Astrocyte (in vitro differentiated cells and primary cell): ENCODE results near the gene CD2. TPM values are rescaled to one million over a fixed set of nuclear protein-coding genes. Genes with fewer than 3 reads are reported as not detected.

ENCODE experiments used
- DNase-seq: peaks from one replicate; pipeline ENCODE4 v3.0.0-alpha.2; 2010; ENCODE audit warnings: low read depth
- FAIRE-seq: peaks from 2 replicates; lab custom pipeline; 2011; peaks lifted over from hg19 to GRCh38; lab: Jason Lieb, UNC
- H2AFZ ChIP-seq: 2 replicates; pipeline ENCODE4 v1.6.0; 2012; ENCODE audit warnings: low read depth, low read length, inconsistent platforms
- H3K27ac ChIP-seq: 2 replicates; pipeline ENCODE4 v1.5.1; 2011; ENCODE audit warnings: low read depth, low read length, inconsistent platforms
- H3K27me3 ChIP-seq: 2 replicates; pipeline ENCODE4 v1.6.0; 2011; ENCODE audit warnings: low read length, inconsistent platforms; ENCODE audit not compliant: insufficient read depth
- H3K36me3 ChIP-seq: 2 replicates; pipeline ENCODE4 v1.5.1; 2011; ENCODE audit warnings: low read length, inconsistent platforms; ENCODE audit not compliant: insufficient read depth
- H3K4me1 ChIP-seq: 2 replicates; pipeline ENCODE4 v1.5.1; 2011; ENCODE audit warnings: low read length, inconsistent platforms; ENCODE audit not compliant: insufficient read depth
- H3K4me2 ChIP-seq: 2 replicates; pipeline ENCODE4 v1.6.0; 2012; ENCODE audit warnings: low read length, inconsistent platforms
- H3K4me3 ChIP-seq: 2 replicates; pipeline ENCODE4 v1.5.1; 2011; ENCODE audit warnings: low read depth, mild to moderate bottlenecking, low read length, inconsistent platforms; ENCODE audit not compliant: insufficient read depth
- H3K79me2 ChIP-seq: 2 replicates; pipeline ENCODE4 v1.6.0; 2012; ENCODE audit warnings: mild to moderate bottlenecking, low read length, inconsistent platforms; ENCODE audit not compliant: insufficient read depth
- H3K9ac ChIP-seq: 2 replicates; pipeline ENCODE4 v1.6.0; 2012; ENCODE audit warnings: mild to moderate bottlenecking, low read length, inconsistent platforms
- H3K9me3 ChIP-seq: 2 replicates; pipeline ENCODE4 v1.5.1; 2012; ENCODE audit warnings: low read depth, mild to moderate bottlenecking, low read length, inconsistent platforms; ENCODE audit not compliant: insufficient read depth
- H4K20me1 ChIP-seq: 2 replicates; pipeline ENCODE4 v1.6.0; 2012; ENCODE audit warnings: low read length, inconsistent platforms; ENCODE audit not compliant: insufficient read depth
- H3K27ac Mint-ChIP-seq: one replicate; pipeline ENCODE4 v1.8.0; 2021; ENCODE audit warnings: mild to moderate bottlenecking, mixed read lengths; ENCODE audit not compliant: unreplicated experiment
- H3K27me3 Mint-ChIP-seq: one replicate; pipeline ENCODE4 v1.8.0; 2021; ENCODE audit warnings: low read depth, mixed read lengths; ENCODE audit not compliant: unreplicated experiment
- H3K36me3 Mint-ChIP-seq: one replicate; pipeline ENCODE4 v1.8.0; 2021; ENCODE audit warnings: low read depth, mixed read lengths; ENCODE audit not compliant: unreplicated experiment
- H3K4me1 Mint-ChIP-seq: one replicate; pipeline ENCODE4 v1.8.0; 2021; ENCODE audit warnings: low read depth, mixed read lengths; ENCODE audit not compliant: unreplicated experiment
- H3K4me3 Mint-ChIP-seq: one replicate; pipeline ENCODE4 v1.8.0; 2021; ENCODE audit warnings: mild to moderate bottlenecking, moderate library complexity, mixed read lengths; ENCODE audit not compliant: unreplicated experiment
- H3K9me3 Mint-ChIP-seq: one replicate; pipeline ENCODE4 v1.8.0; 2021; ENCODE audit warnings: mild to moderate bottlenecking, mixed read lengths; ENCODE audit not compliant: unreplicated experiment
- EZH2 ChIP-seq: IDR thresholded peaks from 2 replicates; pipeline ENCODE4 v1.6.1; 2012; ENCODE audit warnings: mild to moderate bottlenecking, low read length, inconsistent platforms; ENCODE audit not compliant: insufficient read depth
- total RNA-seq: library from RNA; stranded (reverse); gene quantifications from 2 replicates; pipeline ENCODE4 v1.2.1, GENCODE V29; 2021
- TF ChIP-seq, protein P1 (sequence below): IDR thresholded peaks from 2 replicates; pipeline ENCODE4 v1.5.1; 2011; ENCODE audit warnings: low read depth, mild to moderate bottlenecking, inconsistent platforms, low read length, moderate library complexity; ENCODE audit not compliant: insufficient read depth

CD2 gene
- total RNA-seq, 1 donor from 2014 or later, result 0.14 TPM

DNA sequence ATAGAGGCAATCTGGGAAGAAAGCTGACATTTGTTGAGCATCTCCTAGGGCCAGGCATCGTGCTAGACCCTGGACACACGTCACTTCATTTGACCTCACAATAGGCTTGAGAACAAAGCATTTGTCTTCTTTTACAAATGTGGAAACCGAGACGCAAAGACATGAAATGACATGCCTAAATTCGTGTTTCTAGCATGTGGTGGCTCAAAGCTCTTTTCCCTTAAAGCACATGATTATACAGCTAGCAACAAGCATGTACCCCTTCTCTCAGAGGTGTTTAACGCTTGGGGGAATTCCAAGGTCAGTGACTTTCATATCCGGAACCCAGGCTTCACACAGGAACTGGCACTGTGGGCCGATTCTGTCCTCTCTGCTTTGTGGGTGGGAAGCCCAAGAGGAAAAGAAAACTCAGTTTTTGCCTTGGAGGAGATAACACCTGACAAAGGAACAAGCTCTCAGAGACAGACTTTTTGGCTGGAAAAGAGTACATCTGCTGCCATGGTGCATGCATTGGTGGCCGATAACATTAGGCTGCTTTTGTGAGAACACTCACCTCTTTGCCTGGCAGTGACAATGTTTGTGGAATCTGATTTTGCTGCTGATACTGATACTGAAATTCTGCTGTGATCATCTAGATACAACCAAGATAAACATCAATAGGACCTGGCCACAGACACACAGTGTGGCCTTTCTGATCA lies 15.4 kb upstream of the CD2 start:
- no peaks in the 10 kb centered on the region for H3K4me1 Mint-ChIP-seq
- Histone ChIP-seq H3K79me2 (no peaks in the 10 kb centered on the region), H4K20me1 (no peaks in the 10 kb centered on the region), H3K27ac (no peak overlapping the region), H2AFZ (no peak overlapping the region), H3K4me3 (no peak overlapping the region), H3K36me3 (no peaks in the 10 kb centered on the region), H3K4me1 (peaks cover 4% of the 10 kb centered on the region), H3K9me3 (peaks cover 17% of the 10 kb centered on the region), H3K27me3 (no peaks in the 10 kb centered on the region), H3K9ac (no peak overlapping the region), H3K4me2 (no peak overlapping the region)
- DNase-seq (no peak), FAIRE-seq (no peak)
- no peak for TF ChIP-seq EZH2
- TF ChIP-seq, protein P1, sequence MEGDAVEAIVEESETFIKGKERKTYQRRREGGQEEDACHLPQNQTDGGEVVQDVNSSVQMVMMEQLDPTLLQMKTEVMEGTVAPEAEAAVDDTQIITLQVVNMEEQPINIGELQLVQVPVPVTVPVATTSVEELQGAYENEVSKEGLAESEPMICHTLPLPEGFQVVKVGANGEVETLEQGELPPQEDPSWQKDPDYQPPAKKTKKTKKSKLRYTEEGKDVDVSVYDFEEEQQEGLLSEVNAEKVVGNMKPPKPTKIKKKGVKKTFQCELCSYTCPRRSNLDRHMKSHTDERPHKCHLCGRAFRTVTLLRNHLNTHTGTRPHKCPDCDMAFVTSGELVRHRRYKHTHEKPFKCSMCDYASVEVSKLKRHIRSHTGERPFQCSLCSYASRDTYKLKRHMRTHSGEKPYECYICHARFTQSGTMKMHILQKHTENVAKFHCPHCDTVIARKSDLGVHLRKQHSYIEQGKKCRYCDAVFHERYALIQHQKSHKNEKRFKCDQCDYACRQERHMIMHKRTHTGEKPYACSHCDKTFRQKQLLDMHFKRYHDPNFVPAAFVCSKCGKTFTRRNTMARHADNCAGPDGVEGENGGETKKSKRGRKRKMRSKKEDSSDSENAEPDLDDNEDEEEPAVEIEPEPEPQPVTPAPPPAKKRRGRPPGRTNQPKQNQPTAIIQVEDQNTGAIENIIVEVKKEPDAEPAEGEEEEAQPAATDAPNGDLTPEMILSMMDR, result no peak
- H3K36me3 Mint-ChIP-seq, result peaks cover 3% of the 10 kb centered on the region
- peaks cover 12% of the 10 kb centered on the region for H3K27me3 Mint-ChIP-seq
- H3K9me3 Mint-ChIP-seq, result peaks cover 22% of the 10 kb centered on the region
- H3K4me3 Mint-ChIP-seq, result no peak overlapping the region
- no peak overlapping the region for H3K27ac Mint-ChIP-seq

DNA sequence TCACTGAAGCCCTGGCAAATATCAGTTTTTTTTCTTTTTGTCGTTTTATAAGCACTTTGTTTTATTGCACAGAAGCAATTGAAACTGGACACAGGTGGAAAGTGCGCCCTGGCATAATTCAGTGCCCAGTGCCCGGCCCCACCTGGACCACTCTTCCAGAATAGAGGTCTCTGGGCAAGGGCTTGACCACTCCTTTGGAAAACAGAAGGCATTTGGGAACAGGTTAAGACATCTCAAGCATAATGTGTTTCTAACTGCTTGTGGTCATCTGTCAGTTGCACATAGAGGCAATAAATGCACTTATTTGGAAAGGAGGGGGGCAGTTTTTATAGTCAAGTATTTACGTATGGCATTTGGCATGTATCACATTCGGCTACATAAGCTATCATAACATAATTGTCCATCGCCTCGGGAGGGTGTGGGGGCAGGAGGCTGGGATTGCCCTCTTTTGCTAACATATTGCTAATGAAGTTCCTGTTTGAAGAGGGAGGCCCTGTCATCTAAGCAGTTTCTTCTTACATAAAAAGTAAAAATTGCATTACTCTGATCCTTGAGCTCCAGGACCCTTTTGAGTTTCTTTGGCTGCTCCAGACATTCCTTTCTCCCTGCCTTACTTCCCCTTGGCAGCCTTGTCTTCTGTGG lies 14.7 kb upstream of the CD2 start:
- Mint-ChIP-seq H3K27me3 (peaks cover 12% of the 10 kb centered on the region), H3K36me3 (peaks cover 5% of the 10 kb centered on the region), H3K9me3 (peaks cover 27% of the 10 kb centered on the region), H3K4me1 (no peaks in the 10 kb centered on the region), H3K4me3 (no peak overlapping the region), H3K27ac (no peak overlapping the region)
- Histone ChIP-seq H3K27ac (no peak overlapping the region), H2AFZ (no peak overlapping the region), H3K9ac (no peak overlapping the region), H4K20me1 (no peaks in the 10 kb centered on the region), H3K9me3 (peaks cover 22% of the 10 kb centered on the region), H3K4me1 (peaks cover 4% of the 10 kb centered on the region), H3K79me2 (no peaks in the 10 kb centered on the region), H3K27me3 (no peaks in the 10 kb centered on the region), H3K4me2 (no peak overlapping the region), H3K4me3 (no peak overlapping the region), H3K36me3 (no peaks in the 10 kb centered on the region)
- DNase-seq (no peak), FAIRE-seq (no peak)
- TF ChIP-seq EZH2, result no peak
- TF ChIP-seq, protein P1, result no peak

DNA sequence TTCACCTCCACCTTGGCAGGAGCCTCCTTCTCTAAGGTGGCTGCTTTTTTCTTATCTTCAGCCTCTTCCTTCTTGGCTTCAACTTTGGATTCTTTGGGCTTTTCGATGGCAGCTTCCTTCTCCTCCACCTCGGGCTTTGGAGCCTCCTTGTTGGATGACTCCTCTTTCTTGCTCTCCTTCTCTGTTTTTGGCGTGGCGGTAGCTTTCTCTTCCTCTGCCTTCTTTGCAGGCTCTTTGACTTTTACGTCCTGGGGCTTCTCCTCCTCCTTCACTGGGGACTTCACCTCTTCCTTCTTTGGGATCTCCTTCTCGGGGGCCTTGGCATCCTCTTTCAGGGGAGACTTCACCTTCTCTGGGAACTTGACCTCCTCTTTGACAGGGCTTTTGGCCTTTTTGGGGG lies 13.9 kb upstream of the CD2 start:
- DNase-seq, result no peak
- Histone ChIP-seq H3K36me3 (no peaks in the 10 kb centered on the region), H3K4me2 (no peak overlapping the region), H3K4me1 (peaks cover 4% of the 10 kb centered on the region), H3K9me3 (peaks cover 25% of the 10 kb centered on the region), H2AFZ (no peak overlapping the region), H3K27ac (no peak overlapping the region), H4K20me1 (no peaks in the 10 kb centered on the region), H3K79me2 (no peaks in the 10 kb centered on the region), H3K27me3 (no peaks in the 10 kb centered on the region), H3K4me3 (no peak overlapping the region), H3K9ac (no peak overlapping the region)
- no peak for FAIRE-seq
- TF ChIP-seq, protein P1, result no peak
- no peak for TF ChIP-seq EZH2
- Mint-ChIP-seq H3K27me3 (peaks cover 12% of the 10 kb centered on the region), H3K4me3 (no peak overlapping the region), H3K9me3 (peaks cover 32% of the 10 kb centered on the region), H3K27ac (no peak overlapping the region), H3K36me3 (peaks cover 5% of the 10 kb centered on the region), H3K4me1 (no peaks in the 10 kb centered on the region)
